Karpas-422 (cell line): ENCODE results near the gene R3HDML. TPM values are rescaled to one million over a fixed set of nuclear protein-coding genes. Genes with fewer than 3 reads are reported as not detected.
"Not testable (repeated sequence)": the region's sequence is repeated elsewhere in the genome, so short reads cannot be mapped to it uniquely, and the experiment has no call there.

Experiments used
- DNase-seq: peaks from one replicate; pipeline ENCODE4 v3.0.0-alpha.2; 2015
- H2AFZ ChIP-seq: fragments of 200-600 bp; sonication (generic); 2 replicates; pipeline ENCODE4 v1.6.1; 2014; ENCODE audit warnings: antibody characterized with exemption, low read length, mixed read lengths
- H3K27ac ChIP-seq: fragments of 200-600 bp; sonication (generic); 2 replicates; pipeline ENCODE4 v1.5.1; 2014; ENCODE audit warnings: mild to moderate bottlenecking, low read length, moderate library complexity
- H3K27me3 ChIP-seq: fragments of 200-600 bp; sonication (generic); 2 replicates; pipeline ENCODE4 v1.6.1; 2014; ENCODE audit warnings: low read length, mixed read lengths
- H3K36me3 ChIP-seq: fragments of 200-600 bp; sonication (generic); 2 replicates; pipeline ENCODE4 v1.6.1; 2014; ENCODE audit warnings: low read length, mixed read lengths; ENCODE audit not compliant: insufficient read depth
- H3K4me1 ChIP-seq: fragments of 200-600 bp; sonication (generic); 2 replicates; pipeline ENCODE4 v1.6.1; 2014; ENCODE audit warnings: mild to moderate bottlenecking, low read length, mixed read lengths
- H3K4me2 ChIP-seq: fragments of 200-600 bp; sonication (generic); 2 replicates; pipeline ENCODE4 v1.6.1; 2014; ENCODE audit warnings: low read length, low read depth, mild to moderate bottlenecking; ENCODE audit not compliant: poor library complexity, severe bottlenecking
- H3K4me3 ChIP-seq: fragments of 200-600 bp; sonication (generic); 2 replicates; pipeline ENCODE4 v1.5.1; 2014; ENCODE audit warnings: mild to moderate bottlenecking, antibody characterized with exemption, low read length, mixed read lengths
- H3K79me2 ChIP-seq: fragments of 200-600 bp; sonication (generic); 2 replicates; pipeline ENCODE4 v1.6.1; 2014; ENCODE audit warnings: mild to moderate bottlenecking, low read length, mixed read lengths
- H3K9ac ChIP-seq: fragments of 200-600 bp; sonication (generic); 2 replicates; pipeline ENCODE4 v1.6.0; 2014; ENCODE audit warnings: low read length
- H3K9me2 ChIP-seq: fragments of 200-600 bp; sonication (generic), shearing (Covaris generic); replicated peaks from 2 replicates; pipeline ENCODE4 v1.6.0; 2014; ENCODE audit warnings: mild to moderate bottlenecking, low read length, moderate library complexity; ENCODE audit not compliant: insufficient read depth
- H3K9me3 ChIP-seq: fragments of 300-700, 200-600 bp; sonication (generic); 2 replicates; pipeline ENCODE4 v1.6.1; 2014; ENCODE audit warnings: low read length, mixed read lengths
- H4K20me1 ChIP-seq: fragments of 200-600 bp; sonication (generic); 2 replicates; pipeline ENCODE4 v1.6.1; 2014; ENCODE audit warnings: mild to moderate bottlenecking, antibody characterized with exemption, low read length, low read depth; ENCODE audit not compliant: insufficient read depth
- total RNA-seq: library from RNA; depleted of rRNA; stranded (reverse); fragments of >200 nt; shearing (Covaris generic); gene quantifications from 2 replicates; pipeline ENCODE4 v1.2.3, GENCODE V29; 2014; ENCODE audit warnings: low replicate concordance

Gene R3HDML
- total RNA-seq, 1 experiment from 2014 or later, result not detected

DNA sequence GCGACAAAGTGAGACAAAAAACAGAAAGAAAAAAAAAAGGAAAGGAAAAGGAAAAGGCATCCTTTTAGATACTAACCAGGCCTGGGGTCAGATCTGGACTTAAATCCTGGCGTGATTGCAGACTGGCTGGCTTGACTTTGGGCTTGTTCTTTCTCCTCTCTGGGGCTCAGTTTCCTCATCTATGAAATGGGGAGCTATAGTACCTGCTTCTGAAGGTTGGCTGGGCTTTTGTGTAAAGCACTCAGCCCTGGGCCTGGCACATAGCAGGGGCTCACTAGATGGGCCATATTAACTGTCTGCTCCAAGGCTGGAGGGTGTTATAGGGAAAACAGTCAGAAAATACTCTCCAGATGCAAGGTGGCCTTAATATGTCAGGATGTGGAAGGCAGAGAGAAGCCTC is 1.2 kb upstream of the R3HDML start:
- Histone ChIP-seq H3K9ac (no peak overlapping the region), H3K36me3 (no peaks in the 10 kb centered on the region), H3K9me3 (no peaks in the 10 kb centered on the region), H3K79me2 (no peaks in the 10 kb centered on the region), H3K9me2 (no peaks in the 10 kb centered on the region), H4K20me1 (no peaks in the 10 kb centered on the region), H3K4me1 (no peaks in the 10 kb centered on the region), H3K27me3 (no peaks in the 10 kb centered on the region), H3K4me3 (no peak overlapping the region), H2AFZ (no peak overlapping the region), H3K27ac (no peak overlapping the region), H3K4me2 (no peak overlapping the region)
- no peak for DNase-seq

DNA sequence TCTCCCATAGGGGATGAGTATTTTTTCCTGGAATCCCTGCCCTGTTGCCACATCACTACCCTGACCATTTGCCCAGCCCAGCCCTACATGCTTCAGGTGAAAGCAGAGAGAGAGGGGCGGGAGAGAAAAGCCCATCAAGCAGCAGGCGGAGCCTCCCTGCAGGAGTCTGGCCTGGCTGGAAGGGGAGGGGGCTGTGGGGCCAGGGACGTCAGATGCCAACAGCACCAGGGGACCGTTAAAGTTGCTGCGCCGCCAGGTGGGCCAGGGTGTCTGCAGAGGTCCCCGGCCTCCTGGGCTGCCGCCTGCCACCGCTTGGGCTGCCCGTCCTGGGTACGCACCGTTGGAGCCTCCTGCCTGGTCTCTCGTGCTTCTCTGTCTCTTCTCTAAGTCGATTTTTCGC is 757 bp upstream of the R3HDML start:
- no peak overlapping the region for H3K4me2 ChIP-seq
- H3K79me2 ChIP-seq, result no peaks in the 10 kb centered on the region
- no peaks in the 10 kb centered on the region for H3K36me3 ChIP-seq
- no peaks in the 10 kb centered on the region for H3K9me3 ChIP-seq
- DNase-seq, result no peak
- H3K27me3 ChIP-seq, result no peaks in the 10 kb centered on the region
- H4K20me1 ChIP-seq, result no peaks in the 10 kb centered on the region
- no peaks in the 10 kb centered on the region for H3K9me2 ChIP-seq
- no peak overlapping the region for H2AFZ ChIP-seq
- no peak overlapping the region for H3K4me3 ChIP-seq
- H3K4me1 ChIP-seq, result no peaks in the 10 kb centered on the region
- H3K27ac ChIP-seq, result no peak overlapping the region
- no peak overlapping the region for H3K9ac ChIP-seq

DNA sequence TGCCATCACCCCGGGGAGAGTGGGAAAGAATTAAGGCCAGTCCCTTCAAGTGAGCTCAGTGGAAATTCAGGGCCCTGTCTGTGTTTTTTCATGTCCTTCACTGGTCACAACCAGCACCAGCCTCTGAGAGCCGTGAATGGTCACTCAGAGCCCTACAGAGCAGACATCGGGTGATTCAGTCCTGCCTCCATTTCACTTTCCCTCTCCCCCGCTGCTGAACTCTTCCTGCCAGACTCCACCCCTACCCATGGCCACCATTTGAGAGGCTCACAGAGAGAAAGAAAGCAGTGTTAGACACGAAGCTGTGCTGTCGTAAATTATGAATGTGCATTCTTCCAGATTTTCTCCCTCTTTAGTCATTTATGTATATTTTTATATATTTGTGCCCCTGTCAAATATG is 5.4 kb downstream of the R3HDML start:
- Histone ChIP-seq H2AFZ (no peak overlapping the region), H3K4me3 (no peak overlapping the region), H3K9me2 (no peaks in the 10 kb centered on the region), H3K27me3 (no peaks in the 10 kb centered on the region), H3K9ac (no peak overlapping the region), H4K20me1 (no peaks in the 10 kb centered on the region), H3K9me3 (no peaks in the 10 kb centered on the region), H3K27ac (no peak overlapping the region), H3K4me1 (no peaks in the 10 kb centered on the region), H3K4me2 (no peak overlapping the region), H3K36me3 (no peaks in the 10 kb centered on the region), H3K79me2 (no peaks in the 10 kb centered on the region)
- DNase-seq, result no peak

DNA sequence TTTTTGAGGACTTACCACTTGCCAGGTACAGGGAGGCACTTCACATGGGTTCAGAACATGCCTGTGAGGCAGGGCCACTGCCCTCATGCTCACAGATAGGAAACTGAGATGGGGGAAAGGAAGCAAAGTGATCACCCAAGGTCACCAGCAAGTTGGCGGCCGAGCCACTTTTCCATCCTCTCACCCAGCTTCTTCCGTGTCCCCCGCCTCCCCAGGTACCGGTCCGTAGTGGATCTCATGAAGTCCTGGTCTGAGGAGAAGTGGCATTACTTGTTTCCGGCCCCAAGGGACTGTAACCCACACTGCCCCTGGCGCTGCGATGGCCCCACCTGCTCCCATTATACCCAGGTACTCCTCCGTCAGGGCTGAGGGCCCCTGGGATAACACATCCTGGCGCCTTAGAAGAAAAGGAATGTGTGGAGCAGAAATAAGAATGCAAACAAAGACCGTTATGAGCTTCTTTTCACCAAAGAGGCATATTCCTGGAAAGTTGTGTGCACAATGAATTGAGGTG is 6.4 kb downstream of the R3HDML start:
- H3K4me3 ChIP-seq, result no peak overlapping the region
- H3K4me1 ChIP-seq, result no peaks in the 10 kb centered on the region
- H3K9me2 ChIP-seq, result no peaks in the 10 kb centered on the region
- H2AFZ ChIP-seq, result no peak overlapping the region
- no peaks in the 10 kb centered on the region for H3K36me3 ChIP-seq
- H3K9ac ChIP-seq, result no peak overlapping the region
- no peaks in the 10 kb centered on the region for H4K20me1 ChIP-seq
- no peak for DNase-seq
- H3K9me3 ChIP-seq, result no peaks in the 10 kb centered on the region
- H3K27me3 ChIP-seq, result no peaks in the 10 kb centered on the region
- H3K4me2 ChIP-seq, result no peak overlapping the region
- H3K27ac ChIP-seq, result no peak overlapping the region
- no peaks in the 10 kb centered on the region for H3K79me2 ChIP-seq

DNA sequence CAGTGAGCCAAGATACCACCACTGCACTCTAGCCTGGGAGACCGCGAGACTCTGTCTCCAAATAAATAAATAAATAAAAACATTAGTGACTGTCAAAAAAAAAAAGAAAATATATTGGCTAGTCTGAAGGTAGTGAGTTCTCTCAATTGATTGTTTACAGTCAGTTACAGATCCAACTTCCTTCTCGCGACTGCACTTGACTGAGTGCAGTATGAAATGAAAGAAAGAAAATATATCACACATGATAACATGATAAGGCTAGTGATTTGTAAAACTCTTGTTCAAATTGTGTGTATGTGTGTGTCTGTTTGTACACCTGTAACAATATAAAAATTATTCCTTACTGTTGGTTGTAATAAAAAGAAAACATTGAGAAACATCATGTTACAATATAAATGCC is 7.9 kb downstream of the R3HDML start:
- Histone ChIP-seq H4K20me1 (no peaks in the 10 kb centered on the region), H3K27me3 (no peaks in the 10 kb centered on the region), H2AFZ (no peak overlapping the region), H3K4me3 (no peak overlapping the region), H3K9me3 (no peaks in the 10 kb centered on the region), H3K79me2 (no peaks in the 10 kb centered on the region), H3K4me1 (no peaks in the 10 kb centered on the region), H3K9ac (no peak overlapping the region), H3K4me2 (no peak overlapping the region), H3K27ac (no peak overlapping the region), H3K36me3 (no peaks in the 10 kb centered on the region), H3K9me2 (no peaks in the 10 kb centered on the region)
- DNase-seq, result no peak

DNA sequence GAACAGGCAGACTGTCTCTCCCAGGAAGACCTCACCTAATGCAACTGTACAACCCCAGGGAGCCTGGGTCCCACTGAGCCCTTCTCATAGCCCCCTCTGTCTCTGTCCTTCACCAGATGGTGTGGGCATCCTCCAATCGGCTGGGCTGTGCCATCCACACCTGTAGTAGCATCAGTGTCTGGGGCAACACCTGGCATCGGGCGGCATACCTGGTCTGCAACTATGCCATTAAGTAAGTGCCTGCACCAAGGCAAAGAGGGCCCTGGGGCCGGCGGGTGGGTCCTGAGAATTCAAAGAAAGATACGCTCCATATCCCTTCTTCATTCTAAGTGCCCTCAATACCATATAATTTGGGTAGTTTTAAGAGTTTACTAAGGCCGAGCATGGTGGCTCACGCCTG is 8.3 kb downstream of the R3HDML start:
- no peak overlapping the region for H3K9ac ChIP-seq
- H4K20me1 ChIP-seq, result no peaks in the 10 kb centered on the region
- no peak overlapping the region for H2AFZ ChIP-seq
- H3K4me3 ChIP-seq, result no peak overlapping the region
- no peaks in the 10 kb centered on the region for H3K9me3 ChIP-seq
- H3K27ac ChIP-seq, result no peak overlapping the region
- no peaks in the 10 kb centered on the region for H3K79me2 ChIP-seq
- H3K9me2 ChIP-seq, result no peaks in the 10 kb centered on the region
- no peak overlapping the region for H3K4me2 ChIP-seq
- no peak for DNase-seq
- H3K27me3 ChIP-seq, result no peaks in the 10 kb centered on the region
- no peaks in the 10 kb centered on the region for H3K4me1 ChIP-seq
- no peaks in the 10 kb centered on the region for H3K36me3 ChIP-seq

DNA sequence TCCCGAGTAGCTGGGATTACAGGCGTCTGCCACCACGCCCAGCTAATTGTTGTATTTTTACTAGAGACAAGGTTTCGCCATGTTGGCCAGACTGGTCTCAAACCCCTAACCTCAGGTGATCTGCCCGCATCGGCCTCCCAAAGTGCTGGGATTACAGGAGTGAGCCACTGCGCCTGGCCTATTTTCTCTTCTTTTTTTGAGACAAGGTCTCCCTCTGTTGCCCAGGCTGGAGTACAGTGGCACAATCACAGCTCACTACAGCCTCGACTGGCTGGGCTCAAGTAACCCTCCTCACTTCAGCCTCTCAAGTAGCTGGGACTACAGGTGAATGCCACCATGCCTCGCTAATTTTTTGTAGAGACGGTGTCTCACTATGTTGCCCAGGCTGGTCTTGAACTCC is 9.1 kb downstream of the R3HDML start:
- not testable (repeated sequence) for H3K9me2 ChIP-seq, H3K4me2 ChIP-seq, H3K4me1 ChIP-seq, H3K9me3 ChIP-seq, DNase-seq, H3K36me3 ChIP-seq, H3K27ac ChIP-seq, H3K27me3 ChIP-seq, H3K9ac ChIP-seq, H2AFZ ChIP-seq, H3K4me3 ChIP-seq, H3K79me2 ChIP-seq, H4K20me1 ChIP-seq

DNA sequence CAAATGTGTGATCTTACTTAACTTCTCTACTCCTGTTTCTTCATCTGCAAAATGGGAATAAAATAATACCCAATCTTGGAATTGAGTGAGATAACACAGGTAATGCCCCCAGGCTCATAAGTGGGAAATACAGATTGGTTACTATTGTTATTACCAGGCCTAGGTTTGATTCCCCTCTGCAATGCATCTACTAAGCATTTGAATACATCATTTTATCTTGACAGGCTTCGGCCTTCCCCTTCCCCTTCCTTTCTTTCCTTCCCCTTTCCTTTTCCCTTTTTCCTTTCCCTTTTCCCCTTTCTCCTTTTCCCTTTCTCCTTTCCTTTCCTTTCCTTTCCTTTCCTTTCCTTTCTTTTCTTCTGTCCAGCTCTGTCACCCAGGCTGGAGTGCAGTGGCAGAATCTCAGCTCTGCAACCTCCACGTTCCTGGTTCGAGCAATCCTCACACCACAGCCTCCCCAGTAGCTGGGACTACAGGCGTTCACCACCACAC is 11.4 kb downstream of the R3HDML start:
- H3K9ac ChIP-seq, result no peak overlapping the region
- H3K9me3 ChIP-seq, result no peaks in the 10 kb centered on the region
- no peak overlapping the region for H3K4me2 ChIP-seq

DNA sequence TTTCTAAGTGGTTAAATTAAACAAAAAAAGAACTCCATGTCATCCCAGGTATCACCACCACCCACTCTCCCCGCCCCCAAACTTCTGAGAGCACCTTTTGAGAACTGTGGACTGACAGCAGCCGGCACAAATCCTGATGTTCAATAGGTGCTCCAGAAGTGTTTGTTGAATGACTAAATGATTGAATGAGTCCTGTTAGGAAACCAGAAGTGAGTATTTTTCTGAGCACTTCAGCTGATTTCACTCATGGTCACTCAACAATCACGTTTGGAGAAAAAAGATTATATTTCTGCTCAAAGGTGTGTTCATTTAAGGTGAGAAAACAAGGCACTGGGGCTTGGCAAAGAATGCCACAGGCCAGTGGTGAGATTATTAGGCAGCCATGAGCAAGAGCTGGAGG is 12.5 kb downstream of the R3HDML start:
- no peaks in the 10 kb centered on the region for H3K27me3 ChIP-seq
- no peaks in the 10 kb centered on the region for H3K9me2 ChIP-seq
- H3K9ac ChIP-seq, result no peak overlapping the region
- H3K9me3 ChIP-seq, result no peaks in the 10 kb centered on the region
- no peaks in the 10 kb centered on the region for H3K79me2 ChIP-seq
- no peak overlapping the region for H3K27ac ChIP-seq
- H3K36me3 ChIP-seq, result no peaks in the 10 kb centered on the region
- H3K4me2 ChIP-seq, result no peak overlapping the region
- H3K4me3 ChIP-seq, result no peak overlapping the region
- no peak overlapping the region for H2AFZ ChIP-seq
- no peaks in the 10 kb centered on the region for H3K4me1 ChIP-seq
- no peak for DNase-seq
- H4K20me1 ChIP-seq, result no peaks in the 10 kb centered on the region

More for the DNA sequence above, 11.4 kb downstream of the R3HDML start:
- Histone ChIP-seq H3K9me2 (no peaks in the 10 kb centered on the region), H3K36me3 (no peaks in the 10 kb centered on the region), H2AFZ (no peak overlapping the region), H4K20me1 (no peaks in the 10 kb centered on the region), H3K79me2 (no peaks in the 10 kb centered on the region), H3K27me3 (no peaks in the 10 kb centered on the region), H3K4me1 (no peaks in the 10 kb centered on the region), H3K27ac (no peak overlapping the region), H3K4me3 (no peak overlapping the region)
- DNase-seq, result no peak
